NB4 (cell line): ENCODE data around the gene TRPC6.

Experiments
- DNase-seq: peaks from one replicate; pipeline ENCODE4 v3.0.0; 2010; ENCODE audit warnings: low read depth
- H3K4me3 ChIP-seq: one replicate; pipeline ENCODE4 v1.5.1; 2011; ENCODE audit warnings: mild to moderate bottlenecking, low read depth, low read length, moderate library complexity
- CTCF ChIP-seq: IDR thresholded peaks from one replicate; pipeline ENCODE4 v1.5.1; 2012; ENCODE audit warnings: low read depth, low read length
- MAX ChIP-seq: IDR thresholded peaks from 2 replicates; pipeline ENCODE4 v1.6.1; 2011; ENCODE audit warnings: low read depth, low read length
- MYC ChIP-seq: IDR thresholded peaks from 2 replicates; pipeline ENCODE4 v1.6.1; 2011; ENCODE audit warnings: low read depth, low read length
- POLR2A ChIP-seq: IDR thresholded peaks from 2 replicates; pipeline ENCODE4 v1.6.1; 2011; ENCODE audit warnings: mild to moderate bottlenecking; ENCODE audit not compliant: insufficient read length; ENCODE audit errors: extremely low read depth

The TRPC6 gene

GRCh38 chr11:101582236-101582988 is 1.4 kb downstream of the TRPC6 start:
- TF ChIP-seq MYC: no peak
- TF ChIP-seq CTCF: no peak
- no peak for TF ChIP-seq POLR2A
- TF ChIP-seq MAX: no peak
- H3K4me3 ChIP-seq: no peak overlapping the region
- DNase-seq: no peak

DNA sequence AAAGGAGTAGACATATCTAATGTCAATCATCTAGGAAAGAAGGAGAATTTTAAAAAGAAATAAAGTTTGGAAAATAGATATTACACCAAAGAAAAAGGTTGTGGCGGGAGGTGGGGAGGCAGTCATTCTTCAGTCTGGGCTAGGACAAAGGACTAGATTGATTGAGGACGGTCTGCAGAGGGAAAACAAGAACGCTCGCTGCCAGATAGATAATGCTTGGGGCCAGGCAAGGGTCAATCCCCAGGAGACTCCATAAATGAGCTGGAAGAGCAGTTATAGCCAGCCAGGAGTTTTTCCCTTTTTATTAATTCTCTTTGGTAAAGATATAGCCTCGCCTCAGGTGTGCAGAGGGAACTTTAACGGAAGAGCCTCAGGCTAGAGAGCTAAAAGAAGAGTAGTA is 6.3 kb downstream of the TRPC6 start:
- no peak for DNase-seq
- TF ChIP-seq MYC: no peak
- TF ChIP-seq MAX: no peak
- TF ChIP-seq CTCF: no peak
- no peak for TF ChIP-seq POLR2A
- H3K4me3 ChIP-seq: no peak overlapping the region

DNA sequence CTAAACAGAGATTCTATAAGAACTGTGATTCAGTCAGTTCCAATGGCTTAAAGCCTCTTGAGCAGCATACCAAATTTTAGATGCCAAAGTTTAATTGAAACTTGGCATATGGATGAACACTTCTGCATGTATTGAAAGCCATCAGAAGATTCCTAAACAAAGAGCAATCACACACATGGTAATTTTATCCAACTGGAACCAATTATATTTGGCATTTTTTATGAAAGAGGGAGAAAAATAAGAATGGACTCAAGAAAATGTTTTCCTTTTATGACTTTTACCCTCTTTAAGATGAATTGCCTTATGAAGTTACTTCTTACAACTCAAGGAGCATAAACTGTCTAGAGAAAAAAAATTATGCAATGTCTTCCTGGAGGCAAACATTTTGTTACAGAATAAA is 7.4 kb downstream of the TRPC6 start:
- H3K4me3 ChIP-seq: no peak overlapping the region
- TF ChIP-seq MYC (no peak), POLR2A (no peak), MAX (no peak), CTCF (no peak)
- no peak for DNase-seq

DNA sequence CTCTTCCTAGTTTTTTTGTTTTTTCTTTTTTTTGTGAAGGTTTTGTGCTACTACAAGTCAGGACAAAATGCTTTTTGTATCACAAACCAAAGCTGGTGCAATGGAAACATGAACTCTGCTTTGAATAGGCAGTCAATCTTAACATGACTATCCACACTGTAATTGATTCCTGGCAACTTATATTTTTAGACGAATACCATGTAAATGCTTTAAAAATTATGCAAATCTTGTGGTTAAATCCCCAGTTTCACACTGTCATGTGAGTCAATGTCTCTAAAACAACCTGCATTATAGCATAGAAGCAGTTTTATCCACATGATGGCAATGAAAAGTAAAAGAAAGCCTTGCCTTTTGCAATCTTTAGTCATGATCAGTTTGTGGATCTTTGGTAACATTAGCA is 8.9 kb downstream of the TRPC6 start:
- TF ChIP-seq POLR2A (no peak), CTCF (no peak), MYC (no peak), MAX (no peak)
- no peak for DNase-seq
- no peak overlapping the region for H3K4me3 ChIP-seq

GRCh38 chr11:101567071-101567470 is 16.7 kb downstream of the TRPC6 start:
- DNase-seq: no peak
- no peak overlapping the region for H3K4me3 ChIP-seq
- TF ChIP-seq MYC: no peak
- no peak for TF ChIP-seq MAX
- no peak for TF ChIP-seq POLR2A
- TF ChIP-seq CTCF: no peak
